Measurements from ENCODE around the gene NCCRP1.

DNA sequence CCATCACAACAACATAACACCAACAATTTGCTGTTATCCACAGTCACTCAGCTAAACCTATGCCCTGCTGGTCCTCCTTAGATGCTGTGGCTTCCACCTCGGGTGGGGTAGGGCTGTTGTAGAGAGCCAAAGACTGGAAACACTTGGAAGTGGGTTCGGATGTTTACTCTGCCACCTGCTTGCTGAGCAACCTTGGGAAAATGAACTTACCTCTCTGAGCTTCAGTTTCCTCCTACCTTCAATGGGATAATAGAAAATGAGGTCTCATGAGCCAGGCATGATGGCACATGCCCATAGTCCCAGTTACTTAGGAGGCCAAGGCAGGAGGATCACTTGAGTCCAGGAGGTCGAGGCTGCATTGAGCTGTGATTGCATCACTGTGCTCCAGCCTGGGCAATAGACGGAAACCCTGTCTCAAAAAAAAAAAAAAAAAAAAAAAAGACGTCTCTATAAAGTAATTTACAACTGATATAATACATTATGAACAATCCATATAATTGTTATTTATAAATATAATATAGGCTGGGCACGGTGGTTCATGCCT lies 10.6 kb downstream of the NCCRP1 start:
- TF ChIP-seq, protein P1, sequence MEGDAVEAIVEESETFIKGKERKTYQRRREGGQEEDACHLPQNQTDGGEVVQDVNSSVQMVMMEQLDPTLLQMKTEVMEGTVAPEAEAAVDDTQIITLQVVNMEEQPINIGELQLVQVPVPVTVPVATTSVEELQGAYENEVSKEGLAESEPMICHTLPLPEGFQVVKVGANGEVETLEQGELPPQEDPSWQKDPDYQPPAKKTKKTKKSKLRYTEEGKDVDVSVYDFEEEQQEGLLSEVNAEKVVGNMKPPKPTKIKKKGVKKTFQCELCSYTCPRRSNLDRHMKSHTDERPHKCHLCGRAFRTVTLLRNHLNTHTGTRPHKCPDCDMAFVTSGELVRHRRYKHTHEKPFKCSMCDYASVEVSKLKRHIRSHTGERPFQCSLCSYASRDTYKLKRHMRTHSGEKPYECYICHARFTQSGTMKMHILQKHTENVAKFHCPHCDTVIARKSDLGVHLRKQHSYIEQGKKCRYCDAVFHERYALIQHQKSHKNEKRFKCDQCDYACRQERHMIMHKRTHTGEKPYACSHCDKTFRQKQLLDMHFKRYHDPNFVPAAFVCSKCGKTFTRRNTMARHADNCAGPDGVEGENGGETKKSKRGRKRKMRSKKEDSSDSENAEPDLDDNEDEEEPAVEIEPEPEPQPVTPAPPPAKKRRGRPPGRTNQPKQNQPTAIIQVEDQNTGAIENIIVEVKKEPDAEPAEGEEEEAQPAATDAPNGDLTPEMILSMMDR (IDR thresholded peaks at IDR 0.05), result no peak
- TF ChIP-seq EP300 (IDR thresholded peaks at IDR 0.05) (no peak), POLR2A (IDR thresholded peaks at IDR 0.05; ENCODE audit: low read depth) (no peak), POLR2AphosphoS5 (IDR thresholded peaks at IDR 0.05) (no peak)

Measured in esophagus muscularis mucosa (tissue), 4 donors.